HG03571 (cell line): ENCODE data around the gene TIMM13.
"Not testable (repeated sequence)": the region's sequence is repeated elsewhere in the genome, so short reads cannot be mapped to it uniquely, and the experiment has no call there.

Experiments
- ATAC-seq: cut with Tn5 transposase; IDR thresholded peaks from one replicate; pipeline ENCODE4 v1.9.1; 2021; ENCODE audit not compliant: unreplicated experiment

The TIMM13 gene

DNA sequence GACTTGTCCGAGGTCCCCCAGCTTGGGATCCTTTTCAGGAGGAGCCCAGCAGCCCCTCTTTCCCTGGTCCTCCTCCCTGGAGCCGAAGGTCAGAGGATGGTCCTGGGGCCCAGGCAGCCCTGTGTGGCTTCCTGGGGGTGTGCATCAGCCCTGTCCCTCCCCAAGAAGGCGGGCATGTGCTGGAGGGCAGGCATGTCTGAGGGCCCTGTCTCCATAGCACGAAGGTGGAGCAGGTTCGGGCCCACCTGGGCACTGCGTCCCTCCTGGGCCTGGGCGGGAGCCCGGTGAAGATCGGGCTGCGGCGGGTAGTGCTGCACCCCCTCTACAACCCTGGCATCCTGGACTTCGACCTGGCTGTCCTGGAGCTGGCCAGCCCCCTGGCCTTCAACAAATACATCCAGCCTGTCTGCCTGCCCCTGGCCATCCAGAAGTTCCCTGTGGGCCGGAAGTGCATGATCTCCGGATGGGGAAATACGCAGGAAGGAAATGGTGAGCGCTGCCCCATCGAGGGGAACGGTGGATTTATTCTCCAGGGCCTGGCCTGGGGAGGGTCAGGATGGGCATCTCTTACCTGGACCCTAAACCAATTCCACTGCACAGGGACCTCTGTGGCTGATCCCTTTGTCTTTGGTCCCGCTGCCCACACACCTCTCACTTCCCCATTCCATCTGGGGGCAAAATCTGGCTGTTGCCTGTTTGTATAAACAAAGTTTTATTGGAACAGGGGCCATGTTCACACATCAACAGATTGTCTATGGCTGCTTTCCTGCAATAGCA lies 10.9 kb downstream of the TIMM13 start:
- ATAC-seq, result no peak

DNA sequence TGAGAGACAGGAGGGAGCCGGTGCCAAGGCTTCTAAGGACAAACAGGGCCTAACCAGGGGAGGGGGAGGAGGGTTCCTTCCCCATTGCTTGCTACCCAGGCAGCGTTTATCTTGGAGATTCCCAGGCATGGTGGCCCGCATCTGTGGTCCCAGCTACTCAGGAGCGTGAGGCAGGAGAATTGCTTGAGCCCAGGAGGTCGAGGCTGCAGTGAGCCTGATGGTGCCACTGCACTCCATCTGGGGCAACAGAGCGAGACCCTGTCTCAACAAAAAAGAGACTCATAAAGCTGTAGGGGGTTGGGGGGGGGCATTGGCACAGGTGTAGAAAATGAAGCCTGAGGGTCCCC lies 11.4 kb downstream of the TIMM13 start:
- ATAC-seq, result no peak

DNA sequence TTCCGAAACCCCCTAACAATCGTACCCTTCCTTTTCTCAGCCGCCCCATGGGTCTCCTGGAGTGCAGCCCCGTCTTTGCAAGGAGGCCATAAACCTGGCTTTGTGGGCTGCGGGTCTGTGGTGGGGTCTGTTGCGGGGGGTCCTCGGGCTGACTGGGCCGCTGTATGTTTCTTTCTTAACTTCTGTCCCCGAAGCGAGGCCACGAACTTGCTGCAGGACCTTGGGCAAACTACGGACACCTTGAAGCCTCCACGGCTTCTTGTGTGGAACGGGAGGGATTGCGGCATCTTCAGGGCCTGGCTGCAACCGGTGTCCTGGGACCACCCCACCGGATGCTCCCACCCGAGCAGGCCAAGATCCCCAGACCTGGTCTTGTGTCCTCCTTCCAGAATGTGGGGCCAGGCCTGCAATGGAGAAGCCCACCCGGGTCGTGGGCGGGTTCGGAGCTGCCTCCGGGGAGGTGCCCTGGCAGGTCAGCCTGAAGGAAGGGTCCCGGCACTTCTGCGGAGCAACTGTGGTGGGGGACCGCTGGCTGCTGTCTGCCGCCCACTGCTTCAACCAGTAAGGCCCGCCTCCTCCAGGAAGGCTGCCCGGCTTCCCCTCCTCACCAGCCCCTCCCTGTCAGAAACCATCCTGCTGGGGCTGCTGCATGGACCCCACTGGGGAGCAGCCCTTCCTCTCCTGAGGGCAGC lies 12.0 kb downstream of the TIMM13 start:
- ATAC-seq, result no peak

DNA sequence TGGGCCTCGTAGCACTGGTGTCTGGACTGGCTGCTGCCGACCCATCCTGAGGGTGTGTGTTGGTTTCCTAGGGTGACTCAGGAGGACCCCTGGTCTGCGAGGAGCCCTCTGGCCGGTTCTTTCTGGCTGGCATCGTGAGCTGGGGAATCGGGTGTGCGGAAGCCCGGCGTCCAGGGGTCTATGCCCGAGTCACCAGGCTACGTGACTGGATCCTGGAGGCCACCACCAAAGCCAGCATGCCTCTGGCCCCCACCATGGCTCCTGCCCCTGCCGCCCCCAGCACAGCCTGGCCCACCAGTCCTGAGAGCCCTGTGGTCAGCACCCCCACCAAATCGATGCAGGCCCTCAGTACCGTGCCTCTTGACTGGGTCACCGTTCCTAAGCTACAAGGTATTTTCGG lies 13.8 kb downstream of the TIMM13 start:
- no peak for ATAC-seq

DNA sequence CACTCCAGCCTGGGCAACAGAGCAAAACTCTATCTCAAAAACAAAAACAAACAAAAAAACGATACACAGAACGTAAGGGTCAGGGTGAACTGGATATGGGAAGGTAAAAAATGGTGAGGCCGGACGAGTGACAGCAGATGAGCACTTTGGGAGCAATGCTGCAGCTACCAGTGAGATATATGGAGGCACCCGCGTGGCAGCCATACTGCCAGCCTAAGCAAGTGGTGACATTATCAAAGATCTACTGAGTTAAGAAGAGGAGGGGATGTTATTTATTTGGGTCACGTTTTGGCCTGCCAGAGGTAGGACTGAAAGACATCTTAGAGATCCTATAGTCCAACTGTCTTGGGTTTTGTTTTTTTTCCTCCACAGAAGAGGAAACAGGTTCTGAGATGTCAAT lies 14.2 kb downstream of the TIMM13 start:
- no peak for ATAC-seq

DNA sequence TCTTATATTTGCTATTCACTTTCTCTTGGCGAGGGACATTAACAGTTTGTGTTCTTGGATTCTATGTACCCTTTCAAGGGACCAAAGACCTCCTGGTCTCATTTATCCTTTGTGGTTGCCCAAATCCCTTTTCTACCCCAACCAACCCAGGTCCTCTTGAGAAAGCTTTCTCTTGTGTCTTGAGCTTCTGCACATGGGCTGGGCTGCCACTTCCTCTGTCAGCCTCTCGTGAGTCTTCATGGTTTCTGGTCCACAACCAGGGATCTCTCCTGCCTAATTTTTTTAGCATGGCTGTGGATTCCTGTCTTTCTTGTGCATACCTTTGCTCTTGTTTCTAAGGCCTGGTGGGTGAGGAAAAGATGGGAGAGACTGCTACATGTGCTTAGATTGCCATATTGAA lies 14.9 kb downstream of the TIMM13 start:
- ATAC-seq, result no peak

DNA sequence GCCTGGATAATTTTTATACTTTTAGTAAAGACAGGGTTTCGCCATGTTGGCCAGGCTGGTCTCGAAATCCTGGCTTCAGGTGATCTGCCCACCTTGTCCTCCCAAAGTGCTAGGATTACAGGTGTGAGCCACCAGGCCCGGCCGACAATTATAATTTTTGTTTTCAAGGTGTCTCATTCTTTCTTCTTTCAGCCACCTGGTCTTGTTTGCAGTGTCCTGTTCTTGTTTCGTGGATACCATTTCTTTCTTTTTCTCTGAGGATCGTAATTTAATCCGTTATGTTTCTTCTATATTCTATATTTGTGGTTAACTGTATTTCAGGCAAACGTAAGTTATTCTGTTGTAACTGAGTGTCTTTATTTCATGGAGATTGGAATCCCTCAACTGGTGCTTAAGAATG lies 15.7 kb downstream of the TIMM13 start:
- no peak for ATAC-seq

DNA sequence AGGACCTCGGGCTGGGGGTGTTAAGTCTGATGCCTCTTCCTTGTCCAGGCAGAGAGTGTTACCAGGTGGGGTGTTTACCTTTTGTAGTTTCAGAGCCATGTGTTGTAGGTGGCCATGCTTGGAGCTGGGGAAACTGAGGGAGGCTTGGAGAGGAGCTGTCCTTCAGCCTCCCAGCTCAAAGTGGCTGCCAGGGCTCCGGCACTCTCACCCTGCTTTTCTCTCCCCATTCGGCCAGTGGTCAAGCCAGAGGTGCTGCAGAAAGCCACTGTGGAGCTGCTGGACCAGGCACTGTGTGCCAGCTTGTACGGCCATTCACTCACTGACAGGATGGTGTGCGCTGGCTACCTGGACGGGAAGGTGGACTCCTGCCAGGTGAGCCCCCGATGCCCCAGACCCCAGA lies 17.4 kb downstream of the TIMM13 start:
- ATAC-seq, result no peak

DNA sequence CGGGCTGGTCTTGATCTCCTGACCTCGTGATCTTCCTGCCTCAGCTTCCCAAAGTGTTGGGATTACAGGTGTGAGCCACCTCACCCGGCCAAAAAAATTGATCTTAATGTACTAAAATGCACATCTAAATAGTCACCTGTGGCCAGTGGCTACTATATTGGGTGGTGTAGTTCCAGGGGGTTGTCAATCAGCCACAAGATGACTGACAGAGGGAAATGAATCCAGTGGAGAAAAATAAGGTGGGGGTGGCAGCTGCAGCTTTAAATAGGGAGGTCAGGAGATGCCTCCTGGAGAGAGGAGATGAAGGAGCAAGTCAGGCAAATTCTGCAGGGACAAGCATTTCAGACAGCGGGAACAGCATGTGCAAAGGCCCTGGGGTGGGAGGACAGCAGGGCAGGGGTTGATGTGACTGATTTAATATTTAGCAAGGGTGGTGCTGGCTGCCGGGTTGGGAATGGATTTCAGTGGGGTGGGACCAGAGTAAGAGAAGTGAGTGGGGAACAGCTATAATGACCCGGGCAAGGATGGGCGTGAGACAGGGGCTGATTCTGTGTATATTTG lies 18.0 kb downstream of the TIMM13 start:
- ATAC-seq, result no peak

DNA sequence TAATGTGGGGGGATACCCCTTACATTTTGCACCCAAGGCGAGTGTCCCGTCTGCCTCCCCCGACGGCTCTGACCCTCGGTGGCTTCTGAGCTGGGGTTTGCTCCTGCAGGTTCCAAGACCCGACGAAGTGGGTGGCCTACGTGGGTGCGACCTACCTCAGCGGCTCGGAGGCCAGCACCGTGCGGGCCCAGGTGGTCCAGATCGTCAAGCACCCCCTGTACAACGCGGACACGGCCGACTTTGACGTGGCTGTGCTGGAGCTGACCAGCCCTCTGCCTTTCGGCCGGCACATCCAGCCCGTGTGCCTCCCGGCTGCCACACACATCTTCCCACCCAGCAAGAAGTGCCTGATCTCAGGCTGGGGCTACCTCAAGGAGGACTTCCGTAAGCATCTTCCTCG lies 19.1 kb downstream of the TIMM13 start:
- no peak for ATAC-seq

DNA sequence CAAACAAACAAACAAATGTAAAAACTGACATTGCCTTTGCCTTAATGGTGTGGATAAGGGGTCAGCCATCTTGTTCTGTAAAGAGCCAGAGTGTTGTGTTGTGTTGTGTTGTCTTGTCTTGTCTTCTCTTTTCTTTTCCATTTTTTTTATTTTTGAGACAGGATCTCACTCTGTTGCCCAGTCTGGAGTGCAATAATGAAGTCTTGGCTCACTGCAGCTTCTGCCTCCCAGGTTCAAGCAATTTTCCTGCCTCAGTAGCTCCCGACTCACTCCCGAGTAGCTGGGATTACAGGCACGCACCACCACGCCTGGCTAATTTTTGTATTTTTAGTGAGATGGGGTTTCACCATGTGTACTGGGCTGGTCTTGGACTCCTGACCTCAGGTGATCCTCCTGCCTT lies 27.8 kb downstream of the TIMM13 start:
- ATAC-seq, result no peak

DNA sequence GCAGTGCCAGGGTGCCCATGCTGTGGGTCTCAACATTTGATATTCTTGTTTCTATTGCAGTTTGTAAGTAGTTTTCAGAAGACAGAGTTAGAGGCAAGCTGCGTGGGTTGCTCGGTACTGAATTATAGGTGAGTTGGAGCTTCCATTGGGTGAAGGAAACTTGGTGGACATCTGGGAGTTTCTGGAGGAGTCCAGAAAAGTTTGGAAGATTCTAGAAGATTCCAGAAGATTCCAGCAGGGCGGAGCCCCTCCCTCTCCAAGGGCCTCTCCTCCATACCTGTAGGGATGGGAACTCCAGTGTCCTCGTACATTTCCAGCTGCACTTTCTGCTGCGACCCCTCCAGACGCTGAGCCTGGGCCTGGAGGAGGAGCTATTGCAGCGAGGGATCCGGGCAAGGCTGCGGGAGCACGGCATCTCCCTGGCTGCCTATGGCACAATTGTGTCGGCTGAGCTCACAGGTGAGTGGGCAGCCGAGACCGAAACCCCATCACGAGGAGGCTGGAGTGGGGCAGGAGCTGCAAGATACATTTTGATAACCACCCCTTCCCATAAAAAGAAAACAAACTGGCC lies 28.6 kb downstream of the TIMM13 start:
- ATAC-seq, result no peak

DNA sequence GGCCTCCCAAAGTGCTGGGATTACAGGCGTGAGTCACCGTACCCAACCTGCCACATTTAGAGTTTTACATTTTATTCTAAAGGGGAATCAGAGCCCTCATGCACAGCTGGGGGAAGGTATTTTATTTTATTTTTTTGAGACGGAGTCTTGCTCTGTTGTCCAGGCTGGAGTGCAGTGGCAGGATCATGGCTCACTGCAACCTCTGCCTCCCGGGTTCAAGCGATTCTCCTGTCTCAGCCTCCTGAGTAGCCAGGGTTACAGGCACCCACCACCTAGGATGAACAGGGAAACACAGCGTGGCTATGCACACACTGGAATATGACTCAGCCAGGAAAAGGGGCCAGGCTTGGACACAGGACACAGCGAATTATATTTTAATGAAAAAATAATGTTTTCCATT lies 30.2 kb downstream of the TIMM13 start:
- not testable (repeated sequence) for ATAC-seq

DNA sequence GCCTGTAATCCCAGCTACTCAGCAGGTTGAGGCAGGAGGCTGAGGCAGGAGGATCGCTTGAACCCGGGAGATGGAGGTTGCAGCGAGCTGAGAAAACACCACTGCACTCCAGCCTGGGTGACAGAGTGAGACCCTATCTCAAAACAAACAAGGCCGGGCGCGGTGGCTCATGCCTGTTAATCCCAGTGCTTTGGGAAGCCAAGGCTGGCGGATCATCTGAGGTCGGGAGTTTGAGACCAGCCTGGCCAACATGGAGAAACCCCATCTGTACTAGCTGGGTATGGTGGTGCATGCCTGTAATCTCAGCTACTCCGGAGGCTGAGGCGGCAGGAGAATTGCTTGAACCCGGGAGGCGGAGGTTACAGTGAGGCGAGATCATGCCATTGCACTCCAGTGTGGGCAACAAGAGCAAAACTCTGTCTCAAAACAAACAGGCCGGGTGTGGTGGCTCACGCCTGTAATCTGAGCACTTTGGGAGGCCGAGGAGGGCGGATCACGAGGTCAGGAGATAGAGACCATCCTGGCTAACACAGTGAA lies 32.0 kb downstream of the TIMM13 start:
- not testable (repeated sequence) for ATAC-seq

DNA sequence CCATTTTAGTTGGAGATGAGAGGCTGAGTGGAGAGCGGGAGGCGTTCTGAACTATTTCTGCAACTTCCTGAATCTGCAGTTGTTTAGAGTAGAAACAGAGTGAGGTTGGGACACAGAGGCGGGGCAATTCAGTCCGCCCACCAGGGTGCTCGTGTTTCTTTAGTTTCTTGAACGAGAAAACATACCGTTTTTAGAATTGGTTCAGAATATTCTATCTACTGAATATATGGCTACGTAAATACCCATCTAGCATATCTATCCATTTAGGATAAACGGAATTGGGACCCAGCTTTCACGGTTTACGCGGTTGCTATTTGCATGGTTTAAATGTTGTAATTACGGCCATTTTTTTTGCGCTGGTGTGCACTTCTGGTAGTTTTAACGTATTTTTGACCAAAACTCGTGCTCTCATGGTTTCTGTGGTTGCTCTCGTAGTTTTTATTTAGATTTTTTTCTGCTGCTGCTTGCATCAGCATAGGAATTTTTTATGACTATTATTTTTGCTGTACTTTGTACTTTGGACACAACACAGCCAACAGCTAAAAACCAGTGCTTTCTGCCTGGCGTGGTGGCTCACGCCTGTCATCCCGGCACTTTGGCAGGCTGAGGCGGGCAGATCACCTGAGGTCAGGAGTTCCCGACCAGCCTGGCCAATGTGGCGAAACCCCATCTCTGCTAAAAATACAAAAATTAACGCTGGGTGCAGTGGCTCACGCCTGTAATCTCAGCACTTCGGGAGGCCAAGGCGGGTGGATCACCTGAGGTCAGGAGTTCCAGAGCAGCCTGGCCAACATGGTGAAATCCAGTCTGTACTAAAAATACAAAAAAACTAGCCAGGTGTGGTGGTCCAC lies 32.7 kb downstream of the TIMM13 start:
- no peak for ATAC-seq

DNA sequence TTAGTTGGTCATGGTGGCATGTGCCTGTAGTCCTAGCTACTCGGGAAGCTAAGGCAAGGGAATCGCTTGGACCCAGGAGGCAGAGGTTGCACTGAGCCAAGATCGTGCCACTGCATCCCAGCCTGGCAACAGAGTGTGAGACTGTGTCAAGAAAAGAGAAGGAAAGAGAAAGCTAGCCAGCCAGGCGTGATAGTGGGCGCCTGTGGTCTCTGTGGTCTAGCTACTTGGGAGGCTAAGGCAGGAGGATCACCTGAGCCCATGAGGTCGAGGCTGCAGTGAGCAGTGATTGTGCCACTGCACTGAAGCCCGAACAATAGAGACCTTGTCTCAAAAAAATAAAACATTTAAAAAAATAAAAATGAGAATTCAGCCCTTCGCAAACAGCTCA lies 33.3 kb downstream of the TIMM13 start:
- no peak for ATAC-seq

DNA sequence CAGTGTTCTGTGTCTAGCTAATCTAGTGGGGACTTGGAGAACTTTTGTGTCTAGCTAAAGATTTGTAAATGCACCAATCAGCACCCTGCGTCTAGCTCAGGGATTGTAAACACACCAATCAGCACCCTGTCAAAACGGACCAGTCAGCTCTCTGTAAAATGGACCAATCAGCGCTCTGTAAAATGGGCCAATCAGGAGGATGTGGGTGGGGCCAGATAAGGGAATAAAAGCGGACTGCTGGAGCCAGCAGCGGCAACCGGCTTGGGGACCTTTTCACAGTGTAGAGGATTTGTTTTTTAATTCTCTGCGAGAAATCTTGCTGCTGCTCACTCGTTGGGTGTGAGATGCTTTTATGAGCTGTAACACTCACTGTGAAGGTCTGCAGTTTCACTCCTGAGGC lies 34.5 kb downstream of the TIMM13 start:
- ATAC-seq, result not testable (repeated sequence)

DNA sequence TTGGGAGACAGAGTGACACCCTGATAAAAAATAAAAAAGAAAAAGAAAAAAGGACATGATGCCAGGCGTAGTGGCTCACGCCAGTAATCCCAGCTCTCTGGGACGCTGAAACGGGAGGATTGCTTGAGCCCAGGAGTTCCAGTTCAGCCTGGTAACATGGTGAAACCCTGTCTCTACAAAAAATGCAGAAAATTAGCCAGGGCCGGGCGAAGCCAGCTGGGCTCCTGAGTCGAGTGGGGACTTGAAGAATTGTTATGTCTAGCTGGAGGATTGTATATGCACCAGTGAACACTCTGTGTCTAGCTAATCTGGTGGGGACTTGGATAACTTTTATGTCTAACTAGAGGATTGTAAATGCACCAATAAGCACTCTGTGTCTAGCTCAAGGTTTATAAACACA lies 35.0 kb downstream of the TIMM13 start:
- no peak for ATAC-seq

DNA sequence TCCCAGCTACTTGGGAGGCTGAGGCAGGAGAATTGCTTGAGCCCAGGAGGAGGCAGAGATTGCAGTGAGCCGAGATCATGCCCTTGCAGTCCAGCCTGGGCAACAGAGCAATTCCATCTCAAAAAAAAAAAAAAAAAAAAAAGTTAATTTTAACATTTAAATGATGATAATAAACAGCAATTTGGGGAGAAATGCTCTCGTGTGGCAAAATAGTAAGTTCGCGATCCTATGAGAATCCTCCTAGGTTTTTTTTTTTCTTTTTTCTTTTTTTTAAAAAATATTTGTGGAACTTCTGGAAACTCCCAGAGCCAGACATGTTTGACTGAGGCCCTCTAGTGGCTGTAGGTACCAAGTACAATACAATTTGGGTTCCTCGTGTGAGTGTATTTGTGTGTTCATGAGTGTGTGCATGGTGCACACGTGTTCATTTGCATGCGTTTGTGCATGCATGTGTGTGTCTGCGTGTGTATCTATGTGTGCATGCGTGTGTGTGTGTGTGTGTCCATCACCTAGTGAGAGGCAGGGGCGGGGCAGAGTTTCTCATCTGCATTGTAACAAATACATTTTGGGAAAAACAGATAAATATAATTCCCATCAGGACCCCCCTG lies 36.2 kb downstream of the TIMM13 start:
- no peak for ATAC-seq

DNA sequence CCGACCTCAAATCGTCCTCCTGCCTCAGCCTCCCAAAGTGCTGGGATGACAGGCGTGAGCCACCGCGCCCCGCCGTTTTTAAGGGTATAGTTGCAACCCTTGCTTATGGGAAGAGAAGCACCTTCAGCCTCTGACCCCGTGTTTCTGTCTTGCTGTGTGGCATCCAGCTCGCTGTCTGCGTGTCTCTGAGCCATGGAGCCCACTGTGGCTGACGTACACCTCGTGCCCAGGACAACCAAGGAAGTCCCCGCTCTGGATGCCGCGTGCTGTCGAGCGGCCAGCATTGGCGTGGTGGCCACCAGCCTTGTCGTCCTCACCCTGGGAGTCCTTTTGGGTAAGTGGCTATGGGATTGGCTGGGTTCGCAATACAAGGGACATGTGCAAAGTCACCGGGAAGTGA lies 37.8 kb downstream of the TIMM13 start:
- no peak for ATAC-seq
